Endothelial cell of umbilical vein (primary cell): ENCODE data around the gene EPDR1. TPM values are rescaled to one million over a fixed set of nuclear protein-coding genes. Genes with fewer than 3 reads are reported as not detected.

Experiments used
- BruUV-seq: library from RNA; stranded (reverse); fragments of 400-500 nt; replicated peaks from 2 replicates; lab custom pipeline; 2021; lab: Mats Ljungman, UMichigan
- CTCF ChIA-PET: fragments of 300-600, 350-600 bp; sonication (Branson Sonifier 250); formaldehyde crosslinking; loops from one replicate; lab custom pipeline; 2021; ENCODE audit warnings: antibody characterized with exemption, inconsistent platforms; lab: Charles Lee
- POLR2A ChIA-PET: fragments of 300-600, 350-600 bp; sonication (Branson Sonifier 250); formaldehyde crosslinking; loops from one replicate; lab custom pipeline; 2021; ENCODE audit warnings: antibody characterized with exemption, inconsistent platforms; lab: Charles Lee
- DNase-seq: peaks from one replicate; pipeline ENCODE4 v3.0.0-alpha.2; 2011; ENCODE audit warnings: low read depth, low spot score
- FAIRE-seq: peaks from 2 replicates; lab custom pipeline; 2011; peaks lifted over from hg19 to GRCh38; lab: Jason Lieb, UNC
- H2AFZ ChIP-seq: 2 replicates; pipeline ENCODE4 v1.6.0; 2012; ENCODE audit warnings: low read depth, low read length, control low read depth, inconsistent platforms
- H3K27ac ChIP-seq: 2 replicates; pipeline ENCODE4 v1.5.1; 2011; ENCODE audit warnings: low read depth, mild to moderate bottlenecking, control low read depth, low read length, moderate library complexity; ENCODE audit not compliant: insufficient read depth
- H3K27me3 ChIP-seq, 2 experiments: 2 replicates each; pipeline versions ENCODE4 v1.6.0 to v1.6.1; 2011; ENCODE audit warnings: low read length in 2 of 2, mixed read lengths in 1 of 2; ENCODE audit not compliant: control insufficient read depth in 2 of 2, insufficient read depth in 2 of 2
- H3K36me3 ChIP-seq, 2 experiments: 2 replicates in 1 of 2; 3 replicates in 1 of 2; pipeline ENCODE4 v1.5.1; 2011; ENCODE audit warnings: low read length in 2 of 2, mild to moderate bottlenecking in 1 of 2, moderate library complexity in 1 of 2; ENCODE audit not compliant: control insufficient read depth in 2 of 2, insufficient read depth in 2 of 2; ENCODE audit errors: extremely low read depth in 1 of 2
- H3K4me1 ChIP-seq: 3 replicates; pipeline ENCODE4 v1.5.1; 2011; ENCODE audit warnings: mild to moderate bottlenecking, low read length; ENCODE audit not compliant: control insufficient read depth, insufficient read depth; ENCODE audit errors: extremely low read depth
- H3K4me2 ChIP-seq: 2 replicates; pipeline ENCODE4 v1.6.1; 2011; ENCODE audit warnings: low read length, control low read depth, mixed read lengths; ENCODE audit not compliant: insufficient read depth
- H3K4me3 ChIP-seq, 3 experiments: fragments of 200-600 bp in 1 of 3; sonication (generic), shearing (Covaris generic) in 1 of 3; replicated peaks in 1 of 3; 2 replicates each; pipeline ENCODE4 v1.5.1; 2011 to 2016; ENCODE audit warnings: control low read depth in 3 of 3, low read length in 3 of 3, mild to moderate bottlenecking in 2 of 3, inconsistent platforms in 1 of 3, low read depth in 1 of 3, moderate library complexity in 1 of 3; ENCODE audit not compliant: insufficient read depth in 1 of 3
- H3K79me2 ChIP-seq: 2 replicates; pipeline ENCODE4 v1.6.0; 2012; ENCODE audit warnings: low read length, inconsistent platforms; ENCODE audit not compliant: control insufficient read depth, insufficient read depth
- H3K9ac ChIP-seq: replicated peaks from 2 replicates; pipeline ENCODE3; 2011; ENCODE audit warnings: low read length, control low read depth; ENCODE audit not compliant: insufficient read depth; ENCODE audit errors: extremely low read depth
- H3K9me1 ChIP-seq: replicated peaks from 3 replicates; pipeline ENCODE4 v1.6.0; 2011; ENCODE audit warnings: mild to moderate bottlenecking, low read length; ENCODE audit not compliant: control insufficient read depth, insufficient read depth; ENCODE audit errors: extremely low read depth
- H3K9me3 ChIP-seq: replicated peaks from 2 replicates; pipeline ENCODE4 v1.5.1; 2012; ENCODE audit warnings: low read length, inconsistent platforms; ENCODE audit not compliant: control insufficient read depth, insufficient read depth
- H4K20me1 ChIP-seq: replicated peaks from 2 replicates; pipeline ENCODE3; 2011; ENCODE audit warnings: mild to moderate bottlenecking, low read length; ENCODE audit not compliant: control insufficient read depth, insufficient read depth; ENCODE audit errors: extremely low read depth
- CTCF ChIP-seq, 2 donors: IDR thresholded peaks; 1 replicate in 1 of 2; 2 replicates in 1 of 2; pipeline ENCODE4 v1.5.1; 2011; ENCODE audit warnings: low read length in 2 of 2, mild to moderate bottlenecking in 2 of 2, moderate library complexity in 2 of 2, control low read depth in 1 of 2, inconsistent platforms in 1 of 2, low read depth in 1 of 2; ENCODE audit not compliant: insufficient read depth in 1 of 2; ENCODE audit errors: extremely low read depth in 1 of 2
- EZH2 ChIP-seq: IDR thresholded peaks from 2 replicates; pipeline ENCODE4 v1.6.1; 2012; ENCODE audit warnings: borderline replicate concordance, low read depth, mild to moderate bottlenecking, moderate library complexity, low read length, inconsistent platforms; ENCODE audit not compliant: severe bottlenecking
- FOS ChIP-seq: IDR thresholded peaks from 2 replicates; pipeline ENCODE4 v1.6.1; 2011; ENCODE audit warnings: mild to moderate bottlenecking, low read length, moderate library complexity, borderline replicate concordance; ENCODE audit not compliant: insufficient read depth
- GATA2 ChIP-seq: IDR thresholded peaks from 2 replicates; pipeline ENCODE4 v1.7.0; 2011; ENCODE audit warnings: low read depth, mild to moderate bottlenecking, moderate library complexity, mixed read lengths, low read length; ENCODE audit not compliant: insufficient read length, insufficient read depth
- JUN ChIP-seq: IDR thresholded peaks from 2 replicates; pipeline ENCODE4 v1.6.1; 2011; ENCODE audit warnings: borderline replicate concordance, low read depth; ENCODE audit not compliant: insufficient read length, insufficient read depth
- MAX ChIP-seq: IDR thresholded peaks from 2 replicates; pipeline ENCODE4 v1.6.1; 2011; ENCODE audit not compliant: insufficient read depth, insufficient read length
- MYC ChIP-seq: IDR thresholded peaks from one replicate; pipeline ENCODE4 v1.6.1; 2011; ENCODE audit warnings: mild to moderate bottlenecking, low read depth, low read length
- POLR2A ChIP-seq: IDR thresholded peaks from 2 replicates; pipeline ENCODE4 v1.6.1; 2012; ENCODE audit warnings: low read depth, mild to moderate bottlenecking, control low read depth, low read length
- POLR2AphosphoS5 ChIP-seq: IDR thresholded peaks from 2 replicates; pipeline ENCODE4 v1.6.1; 2012; ENCODE audit warnings: low read depth, mild to moderate bottlenecking, control low read depth, low read length, moderate library complexity; ENCODE audit not compliant: insufficient read depth
- dilution Hi-C: fragments of 300-500 bp; cut with MboI; formaldehyde crosslinking; loops from one replicate; pipeline ENCODE4 v1.15.0; 2019; ENCODE audit warnings: low sequenced_read_pairs; ENCODE audit not compliant: extremely low pct_ligation_motif_present
- intact Hi-C: fragments of 100-400 bp; cut with micrococcal nuclease; formaldehyde crosslinking; loops from one replicate; pipeline ENCODE4 v1.10.0; 2022
- polyA plus RNA-seq, 4 experiments: library from polyadenylated mRNA; depleted of rRNA in 3 of 4; stranded (reverse) in 3 of 4; unstranded in 1 of 4; fragments of >200 nt; gene quantifications; 2 replicates each; pipeline versions ENCODE4 v1.2.1 to v1.2.3, GENCODE V29; 2011 to 2012; ENCODE audit warnings: missing spikeins in 1 of 4
- total RNA-seq: library from RNA; stranded (reverse); gene quantifications from 2 replicates; pipeline ENCODE4 v1.2.3, GENCODE V29; 2021

The EPDR1 gene
- total and polyA plus RNA-seq, 2 donors (not counting 3 experiments of a cell fraction or from before 2014, with no cell fraction given): 0.40 to 0.66 TPM

DNA sequence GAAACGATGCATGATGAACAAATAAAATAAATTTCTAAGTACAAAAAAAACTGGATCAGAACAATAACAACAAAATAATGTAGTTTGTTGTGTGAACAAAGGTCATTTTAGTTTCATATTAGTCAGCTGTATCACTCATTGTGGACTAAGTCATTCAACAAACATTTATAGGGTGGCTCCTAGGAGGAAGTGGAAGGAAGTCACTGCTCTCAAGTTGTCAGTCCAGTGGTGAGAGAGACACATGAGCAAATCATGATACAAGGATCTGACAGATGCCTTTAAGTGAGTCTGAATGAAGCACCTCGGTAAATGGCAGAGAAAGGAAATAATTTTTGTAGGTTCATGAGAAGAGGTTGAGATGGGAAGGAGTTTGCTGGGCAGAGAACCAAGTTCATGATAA, 56.8 kb downstream of the EPDR1 start:
- Histone ChIP-seq H3K27me3 (no peaks in the 10 kb centered on the region), H3K36me3 (no peaks in the 10 kb centered on the region), H3K4me3 (no peak overlapping the region), H3K79me2 (no peaks in the 10 kb centered on the region), H3K9me1 (no peaks in the 10 kb centered on the region), H2AFZ (no peak overlapping the region), H3K4me1 (no peaks in the 10 kb centered on the region), H3K9me3 (no peaks in the 10 kb centered on the region), H4K20me1 (no peaks in the 10 kb centered on the region), H3K9ac (no peak overlapping the region), H3K27ac (no peak overlapping the region), H3K4me2 (no peak overlapping the region)
- no peak for TF ChIP-seq EZH2
- TF ChIP-seq MYC: no peak
- no peak for TF ChIP-seq POLR2A
- TF ChIP-seq JUN: no peak
- TF ChIP-seq GATA2: no peak
- no peak for TF ChIP-seq POLR2AphosphoS5
- no peak for TF ChIP-seq MAX
- no peak for TF ChIP-seq FOS
- TF ChIP-seq CTCF (IDR thresholded peaks at IDR 0.05; ENCODE audit: extremely low read depth in 1 of 2, insufficient read depth in 1 of 2, low read depth in 1 of 2, low read length in 2 of 2): no peak
- ChIA-PET CTCF (no interaction called here), POLR2A (no interaction called here)
- FAIRE-seq: no peak
- intact Hi-C loops (no loop called here), dilution Hi-C loops (no loop called here)
- no peak for DNase-seq
- no TSS peak for BruUV-seq
